Measurements from ENCODE around the gene GRIP1. TPM values are rescaled to one million over a fixed set of nuclear protein-coding genes. Genes with fewer than 3 reads are reported as not detected.

Gene GRIP1
- total RNA-seq, 1 experiment from 2014 or later: 5.0 TPM

GRCh38 chr12:66572845-66573244 is 106.0 kb downstream of the GRIP1 start:
- in situ Hi-C loops (cut with HindIII; ENCODE audit: low pct_unique_long_range_greater_than_20kb, low sequenced_read_pairs): no loop called here
- no peak for DNase-seq (ENCODE audit: low read depth)

GRCh38 chr12:66571361-66571915 is 107.4 kb downstream of the GRIP1 start:
- in situ Hi-C loops (cut with HindIII; ENCODE audit: low pct_unique_long_range_greater_than_20kb, low sequenced_read_pairs): no loop called here
- no peak for DNase-seq (ENCODE audit: low read depth)

DNA sequence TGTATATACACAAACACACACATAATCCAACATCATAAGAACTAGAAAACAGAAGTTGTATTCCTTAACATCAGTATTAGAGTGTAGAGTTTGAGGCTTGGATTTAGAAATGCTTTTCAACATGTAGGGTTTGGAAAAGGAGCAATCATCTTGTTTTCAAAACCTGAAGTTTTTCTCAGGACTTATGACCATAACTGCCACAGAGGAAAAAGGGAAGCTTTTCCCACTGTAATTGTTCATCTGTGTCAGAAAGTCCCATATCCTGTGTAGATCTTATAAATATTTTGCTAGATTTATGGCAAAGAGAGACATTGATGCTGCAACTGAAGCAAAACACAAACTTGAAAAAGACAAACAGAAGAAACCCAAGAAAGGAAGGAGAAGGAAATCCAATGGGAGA is 115.7 kb downstream of the GRIP1 start:
- in situ Hi-C loops (cut with HindIII; ENCODE audit: low pct_unique_long_range_greater_than_20kb, low sequenced_read_pairs): no loop called here
- DNase-seq (ENCODE audit: low read depth): no peak

- in situ Hi-C loops (cut with HindIII; ENCODE audit: low pct_unique_long_range_greater_than_20kb, low sequenced_read_pairs): no loop called here
- DNase-seq (ENCODE audit: low read depth): no peak
These were observed 123.8 kb downstream of the GRIP1 start for GRCh38 chr12:66555113-66555512.

- DNase-seq (ENCODE audit: low read depth): no peak
- in situ Hi-C loops (cut with HindIII; ENCODE audit: low pct_unique_long_range_greater_than_20kb, low sequenced_read_pairs): no loop called here
These were observed 126.2 kb downstream of the GRIP1 start for GRCh38 chr12:66552716-66553115.

DNA sequence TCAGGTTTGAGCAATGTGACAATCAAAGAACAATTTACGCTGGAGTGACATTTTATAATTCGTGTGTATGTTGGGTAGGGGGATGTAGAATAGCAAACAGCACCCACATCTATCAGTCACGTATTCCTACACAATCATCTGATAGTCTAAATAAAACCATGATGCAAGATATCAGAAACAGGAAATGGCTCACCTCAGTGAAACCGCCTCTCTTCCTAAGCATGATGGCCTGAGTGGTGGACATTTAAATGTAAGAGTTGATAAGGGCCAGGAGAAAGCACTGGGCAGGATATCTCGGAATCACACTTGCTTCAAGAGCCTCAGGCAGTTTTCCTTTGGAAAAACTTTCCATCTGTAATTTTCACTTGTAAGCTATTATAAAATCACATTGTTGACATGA is 128.2 kb downstream of the GRIP1 start:
- DNase-seq (ENCODE audit: low read depth): no peak
- in situ Hi-C loops (cut with HindIII; ENCODE audit: low pct_unique_long_range_greater_than_20kb, low sequenced_read_pairs): no loop called here

DNA sequence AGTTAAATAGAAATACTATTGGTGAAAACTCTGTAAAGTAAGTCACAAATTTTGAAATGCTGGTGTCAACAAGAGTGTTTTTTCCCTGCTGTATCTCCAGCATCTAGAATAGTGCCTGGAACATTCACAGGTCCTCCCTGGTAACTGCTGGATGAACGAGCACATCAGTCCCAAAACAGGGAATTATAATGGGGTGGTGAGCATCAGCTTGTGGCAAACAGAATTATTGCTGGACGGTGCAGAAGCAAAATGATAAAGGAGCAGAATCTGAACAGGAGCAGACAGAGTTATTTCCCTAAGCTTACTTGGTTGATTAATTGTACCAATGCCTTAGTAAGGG is 129.9 kb downstream of the GRIP1 start:
- in situ Hi-C loops (cut with HindIII; ENCODE audit: low pct_unique_long_range_greater_than_20kb, low sequenced_read_pairs): no loop called here
- no peak for DNase-seq (ENCODE audit: low read depth)

DNA sequence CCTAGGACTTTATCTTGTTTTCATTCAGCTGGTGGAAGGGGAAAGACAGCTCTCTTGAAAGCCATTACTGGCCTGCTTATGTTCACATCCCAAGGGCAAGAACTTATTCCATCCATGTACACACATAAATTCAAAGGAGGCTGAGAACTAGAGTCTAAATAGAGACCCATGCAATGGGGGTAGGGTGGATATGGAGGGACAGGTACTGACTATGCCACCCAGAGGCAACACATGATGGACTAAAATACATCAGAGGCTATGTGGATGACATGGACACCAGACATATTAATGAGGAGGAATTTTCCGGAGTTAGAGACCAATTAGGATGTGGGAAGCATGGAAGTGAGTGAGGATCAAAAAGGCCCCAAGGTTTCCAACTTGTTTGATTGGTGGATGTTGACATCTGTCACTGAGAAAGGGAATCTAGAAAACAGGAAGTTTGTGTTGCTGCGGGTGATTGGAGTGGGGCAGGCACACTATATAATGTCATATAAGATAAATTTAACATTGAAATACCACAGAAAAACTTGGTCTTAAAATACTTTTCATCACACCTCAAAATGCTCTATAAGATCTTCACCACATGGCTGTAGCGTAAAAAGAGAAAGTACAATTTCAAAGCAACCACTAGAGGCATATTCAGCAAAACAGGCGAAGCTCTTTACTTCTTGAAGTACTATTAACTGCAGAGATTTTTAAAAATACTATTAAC is 130.4 kb downstream of the GRIP1 start:
- DNase-seq (ENCODE audit: low read depth): no peak
- in situ Hi-C loops (cut with HindIII; ENCODE audit: low pct_unique_long_range_greater_than_20kb, low sequenced_read_pairs): no loop called here

DNA sequence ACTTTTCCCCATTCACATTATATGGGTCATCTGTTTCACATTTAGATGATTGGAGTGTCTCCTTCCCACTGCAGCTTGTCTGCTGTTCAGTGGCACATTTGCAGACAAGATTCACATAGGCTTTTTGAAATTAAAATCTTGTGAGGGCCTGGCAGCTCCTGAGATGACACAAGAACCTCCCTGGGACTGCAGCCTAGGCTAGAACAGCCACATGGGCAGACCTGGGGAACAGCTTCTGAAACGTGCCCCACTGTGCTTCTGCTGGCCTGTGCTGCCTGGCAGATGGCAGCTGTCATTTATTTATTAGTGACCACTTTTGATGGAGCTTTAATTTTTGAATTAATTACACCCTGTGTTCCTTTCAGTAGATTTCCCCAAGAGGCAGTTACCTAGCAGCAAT is 137.4 kb downstream of the GRIP1 start:
- DNase-seq (ENCODE audit: low read depth): no peak
- in situ Hi-C loops (cut with HindIII; ENCODE audit: low pct_unique_long_range_greater_than_20kb, low sequenced_read_pairs): no loop called here

- in situ Hi-C loops (cut with HindIII; ENCODE audit: low pct_unique_long_range_greater_than_20kb, low sequenced_read_pairs): no loop called here
These were observed 139.4 kb downstream of the GRIP1 start for GRCh38 chr12:66539431-66539830.

DNA sequence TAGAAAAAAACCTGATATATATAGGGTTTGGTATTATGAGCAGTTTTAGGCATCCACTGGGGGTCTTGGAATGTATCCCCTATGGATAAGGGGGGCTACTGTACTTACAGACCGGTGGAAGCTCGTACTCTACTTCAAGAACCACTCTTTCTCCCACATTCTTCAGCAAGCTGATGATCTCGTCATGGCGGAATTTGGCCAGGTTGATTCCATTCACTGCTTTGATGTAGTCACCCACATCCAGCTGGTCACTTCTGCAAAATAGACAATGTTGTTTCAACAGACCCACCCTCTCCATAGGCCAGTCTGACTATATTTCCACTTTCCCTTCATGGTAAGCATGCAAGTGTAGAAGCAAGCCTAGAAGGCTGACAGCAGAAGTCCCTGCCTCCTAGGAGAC is 139.9 kb downstream of the GRIP1 start:
- peak; percentile 31 for DNase-seq (ENCODE audit: low read depth)
- in situ Hi-C loops (cut with HindIII; ENCODE audit: low pct_unique_long_range_greater_than_20kb, low sequenced_read_pairs): no loop called here

More at GRCh38 chr12:66539431-66539830, 139.4 kb downstream of the GRIP1 start:
- DNase-seq (ENCODE audit: low read depth): no peak

GRCh38 chr12:66537876-66538275 is 141.0 kb downstream of the GRIP1 start:
- no peak for DNase-seq (ENCODE audit: low read depth)

DNA sequence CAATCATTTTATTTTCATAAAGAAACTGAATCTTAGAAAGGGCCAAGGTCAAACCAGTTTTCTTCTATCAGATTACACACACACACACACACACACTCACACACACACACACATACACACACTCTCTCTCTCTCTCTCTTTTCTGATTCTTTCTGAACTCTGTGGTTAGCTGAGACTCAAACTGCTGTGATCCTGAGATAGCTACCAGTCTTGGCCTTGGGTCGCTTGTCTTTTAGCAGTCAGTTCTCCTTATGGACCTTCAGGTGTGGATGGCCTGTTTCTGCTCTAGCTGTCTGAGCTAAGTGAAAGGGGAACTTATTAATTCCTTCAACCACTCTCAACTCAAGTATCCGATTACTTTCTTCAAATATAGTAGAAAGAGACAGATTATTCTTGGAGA is 145.1 kb downstream of the GRIP1 start:
- in situ Hi-C loops (cut with HindIII; ENCODE audit: low pct_unique_long_range_greater_than_20kb, low sequenced_read_pairs): no loop called here
- DNase-seq (ENCODE audit: low read depth): no peak

More at GRCh38 chr12:66537876-66538275, 141.0 kb downstream of the GRIP1 start:
- in situ Hi-C loops (cut with HindIII; ENCODE audit: low pct_unique_long_range_greater_than_20kb, low sequenced_read_pairs): no loop called here

GRCh38 chr12:66531766-66532165 is 147.1 kb downstream of the GRIP1 start:
- in situ Hi-C loops (cut with HindIII; ENCODE audit: low pct_unique_long_range_greater_than_20kb, low sequenced_read_pairs): no loop called here
- no peak for DNase-seq (ENCODE audit: low read depth)

- in situ Hi-C loops (cut with HindIII; ENCODE audit: low pct_unique_long_range_greater_than_20kb, low sequenced_read_pairs): no loop called here
- DNase-seq (ENCODE audit: low read depth): no peak
These were observed 148.9 kb downstream of the GRIP1 start for GRCh38 chr12:66529934-66530333.

DNA sequence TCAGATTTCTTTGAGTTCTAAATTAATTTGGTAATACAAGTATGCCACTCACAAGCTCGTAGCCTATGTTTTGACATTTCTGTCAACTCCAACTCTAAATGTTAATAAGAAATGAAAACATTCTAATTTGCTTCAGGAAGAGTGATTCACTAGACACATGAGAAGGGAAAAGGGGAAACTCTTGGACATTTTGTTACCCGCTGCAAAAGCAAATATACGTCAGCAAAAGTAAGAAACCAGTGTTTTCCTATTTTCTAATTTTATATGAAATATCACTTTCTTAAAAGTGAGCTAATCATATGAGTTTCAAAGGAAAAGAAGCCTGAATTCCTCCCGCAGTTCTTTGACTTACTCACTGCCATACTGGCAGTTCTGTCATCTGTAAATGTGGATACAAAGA is 162.3 kb downstream of the GRIP1 start:
- no peak for DNase-seq (ENCODE audit: low read depth)
- in situ Hi-C loops (cut with HindIII; ENCODE audit: low pct_unique_long_range_greater_than_20kb, low sequenced_read_pairs): no loop called here

DNA sequence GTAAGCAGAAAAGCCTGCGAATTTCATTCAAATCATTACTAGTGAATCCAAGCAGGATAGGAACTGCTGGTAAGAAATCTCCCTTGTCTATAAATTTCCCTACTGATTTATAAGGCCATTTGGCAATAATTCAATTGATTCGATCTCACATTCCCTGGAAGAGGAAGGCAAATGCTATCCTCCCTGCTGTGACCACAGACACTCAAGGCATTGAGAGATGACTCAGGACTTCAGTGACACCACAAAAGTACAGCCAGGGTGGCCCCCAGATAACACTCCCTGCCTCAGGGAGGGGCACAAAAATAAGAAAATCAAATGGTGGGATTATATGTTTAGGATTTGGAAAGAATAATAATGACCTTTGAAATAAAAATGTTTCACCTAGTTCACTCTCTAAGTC is 162.7 kb downstream of the GRIP1 start:
- DNase-seq (ENCODE audit: low read depth): no peak
- in situ Hi-C loops (cut with HindIII; ENCODE audit: low pct_unique_long_range_greater_than_20kb, low sequenced_read_pairs): no loop called here

GRCh38 chr12:66514581-66514980 is 164.3 kb downstream of the GRIP1 start:
- in situ Hi-C loops (cut with HindIII; ENCODE audit: low pct_unique_long_range_greater_than_20kb, low sequenced_read_pairs): no loop called here
- DNase-seq (ENCODE audit: low read depth): no peak

GRCh38 chr12:66508025-66508424 is 170.9 kb downstream of the GRIP1 start:
- no peak for DNase-seq (ENCODE audit: low read depth)
- in situ Hi-C loops (cut with HindIII; ENCODE audit: low pct_unique_long_range_greater_than_20kb, low sequenced_read_pairs): no loop called here

GRCh38 chr12:66503746-66504145 is 175.1 kb downstream of the GRIP1 start:
- in situ Hi-C loops (cut with HindIII; ENCODE audit: low pct_unique_long_range_greater_than_20kb, low sequenced_read_pairs): no loop called here

More at GRCh38 chr12:66503746-66504145, 175.1 kb downstream of the GRIP1 start:
- DNase-seq (ENCODE audit: low read depth): no peak
